SKM-1 treated with dmso at 0.1 percent for 144 hours (cell line): ENCODE data around the gene LMF1.
"Not testable (repeated sequence)": the region's sequence is repeated elsewhere in the genome, so short reads cannot be mapped to it uniquely, and the experiment has no call there.

ENCODE experiments used
- DNase-seq: peaks from one replicate; lab custom pipeline; 2025; ENCODE audit not compliant: unreplicated experiment; lab: John Stamatoyannopoulos, UW

LMF1 gene

GRCh38 chr16:873243-873661, 97.5 kb downstream of the LMF1 start:
- no peak for DNase-seq

GRCh38 chr16:872436-873242, 98.1 kb downstream of the LMF1 start:
- DNase-seq = no peak

GRCh38 chr16:871562-872345, 99.0 kb downstream of the LMF1 start:
- DNase-seq = no peak

GRCh38 chr16:870856-871561, 99.8 kb downstream of the LMF1 start:
- no peak for DNase-seq

GRCh38 chr16:869823-870641, 100.8 kb downstream of the LMF1 start:
- DNase-seq = no peak

- DNase-seq = no peak
These were observed 101.7 kb downstream of the LMF1 start for GRCh38 chr16:868846-869822.

- no peak for DNase-seq
These were observed 102.4 kb downstream of the LMF1 start for GRCh38 chr16:868386-868755.

- no peak for DNase-seq
These were observed 103.1 kb downstream of the LMF1 start for GRCh38 chr16:867421-868385.

- no peak for DNase-seq
These were observed 104.4 kb downstream of the LMF1 start for GRCh38 chr16:866252-866896.

GRCh38 chr16:865026-865425, 105.8 kb downstream of the LMF1 start:
- DNase-seq = no peak

- no peak for DNase-seq
These were observed 109.3 kb downstream of the LMF1 start for GRCh38 chr16:861446-861845.

- no peak for DNase-seq
These were observed 109.9 kb downstream of the LMF1 start for GRCh38 chr16:860891-861290.

- DNase-seq = not testable (repeated sequence)
These were observed 111.8 kb downstream of the LMF1 start for GRCh38 chr16:858971-859370.

- not testable (repeated sequence) for DNase-seq
These were observed 112.3 kb downstream of the LMF1 start for GRCh38 chr16:858441-858840.

- DNase-seq = no peak
These were observed 114.0 kb downstream of the LMF1 start for GRCh38 chr16:856811-857210.

GRCh38 chr16:856101-856500, 114.7 kb downstream of the LMF1 start:
- no peak for DNase-seq

GRCh38 chr16:855471-855870, 115.3 kb downstream of the LMF1 start:
- no peak for DNase-seq

GRCh38 chr16:854808-855410, 115.9 kb downstream of the LMF1 start:
- DNase-seq = no peak
